NCI-H1105 treated with DMSO at 0.1 percent for 48 hours (cell line): ENCODE data around the gene SERPINB1.

Experiments used
- DNase-seq: peaks from one replicate; lab custom pipeline; 2025; lab: John Stamatoyannopoulos, UW

The SERPINB1 gene

GRCh38 chr6:2792330-2793110 is 49.1 kb downstream of the SERPINB1 start:
- DNase-seq, result no peak

GRCh38 chr6:2791450-2791974 is 50.2 kb downstream of the SERPINB1 start:
- DNase-seq, result no peak

- DNase-seq, result peak; percentile 17
Measured at GRCh38 chr6:2790588-2791449, 50.8 kb downstream of the SERPINB1 start.

GRCh38 chr6:2786269-2786668 is 55.4 kb downstream of the SERPINB1 start:
- no peak for DNase-seq

GRCh38 chr6:2784930-2785329 is 56.7 kb downstream of the SERPINB1 start:
- no peak for DNase-seq

- no peak for DNase-seq
Measured at GRCh38 chr6:2784061-2784460, 57.6 kb downstream of the SERPINB1 start.

- no peak for DNase-seq
Measured at GRCh38 chr6:2783188-2783963, 58.3 kb downstream of the SERPINB1 start.

GRCh38 chr6:2782825-2783187 is 58.9 kb downstream of the SERPINB1 start:
- DNase-seq, result no peak

- no peak for DNase-seq
Measured at GRCh38 chr6:2782356-2782708, 59.3 kb downstream of the SERPINB1 start.
